Right forelimb (tissue), 1 donor: ENCODE measurements around the gene TAMALIN.
"Not testable (repeated sequence)": the region's sequence is repeated elsewhere in the genome, so short reads cannot be mapped to it uniquely, and the experiment has no call there.

ENCODE experiments used
- DNase-seq: peaks from one replicate; pipeline ENCODE4 v3.0.0-alpha.2; 2018

Gene TAMALIN

GRCh38 chr12:52006726-52007157 lies at the start of gene TAMALIN:
Gene TAMALIN (plus strand): TSS chr12:52006946. CDS start chr12:52007020, 74 bp downstream.
- peak; percentile 88 for DNase-seq

DNA sequence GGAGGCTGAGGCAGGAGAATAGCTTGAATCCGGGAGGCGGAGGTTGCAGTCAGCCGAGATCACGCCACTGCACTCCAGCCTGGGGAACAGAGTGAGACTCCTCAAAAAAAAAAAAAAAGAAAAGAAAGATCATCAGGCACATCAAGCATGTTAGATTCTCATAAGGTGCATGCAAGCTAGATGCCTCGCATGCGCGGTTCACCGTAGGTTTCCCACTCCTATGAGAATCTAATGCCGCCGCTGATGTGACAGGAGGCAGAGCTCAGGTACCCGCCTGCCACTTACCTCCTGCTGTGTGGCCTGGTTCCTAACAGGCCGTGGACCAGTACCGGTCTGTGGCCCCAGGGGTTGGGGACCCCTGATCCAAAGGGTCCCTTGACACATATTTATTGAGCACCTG lies 48.2 kb upstream of the TAMALIN start:
- DNase-seq, result no peak

DNA sequence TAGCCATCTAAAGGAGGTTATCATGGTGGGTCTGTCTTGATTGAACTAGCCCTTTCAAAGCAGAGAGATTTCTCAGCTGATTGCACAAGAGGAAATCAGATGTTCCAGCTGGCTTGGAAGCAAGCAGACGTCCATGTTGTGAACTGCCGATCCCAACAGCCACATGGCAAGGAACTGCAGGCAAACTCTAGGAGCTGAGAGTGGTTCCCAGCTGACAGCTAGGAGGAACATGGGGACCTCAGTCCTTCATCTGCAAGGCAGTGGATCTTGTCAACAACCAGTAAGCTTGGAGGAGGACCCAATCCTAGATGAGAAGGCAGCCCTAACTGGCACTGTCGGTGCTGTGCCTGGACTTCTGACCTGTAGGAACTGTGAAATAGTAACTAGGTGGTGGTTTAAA lies 47.5 kb upstream of the TAMALIN start:
- no peak for DNase-seq

- no peak for DNase-seq
These were observed 46.8 kb upstream of the TAMALIN start for GRCh38 chr12:51959921-51960320.

- DNase-seq, result no peak
These were observed 46.3 kb upstream of the TAMALIN start for GRCh38 chr12:51960488-51960887.

GRCh38 chr12:51960890-51961289 lies 45.9 kb upstream of the TAMALIN start:
- no peak for DNase-seq

DNA sequence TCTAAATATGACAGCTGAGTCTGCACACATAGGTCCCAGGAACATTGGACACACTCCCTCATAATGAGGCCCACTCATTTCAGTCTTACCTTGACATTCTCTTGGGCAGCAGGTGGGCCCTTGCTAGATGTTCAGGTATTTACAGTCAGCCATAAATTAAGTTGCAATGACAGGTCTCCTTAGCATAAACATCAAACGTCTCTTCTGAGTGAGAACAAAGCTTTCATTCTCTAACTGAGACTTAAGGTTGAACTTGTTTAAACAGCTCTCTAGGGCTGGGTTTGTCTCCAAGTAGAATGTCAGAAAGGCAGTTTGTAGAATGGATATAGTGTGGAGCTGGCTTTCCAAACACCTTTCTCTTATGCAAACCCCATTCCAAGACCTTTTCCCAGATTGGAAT lies 44.9 kb upstream of the TAMALIN start:
- DNase-seq, result no peak

DNA sequence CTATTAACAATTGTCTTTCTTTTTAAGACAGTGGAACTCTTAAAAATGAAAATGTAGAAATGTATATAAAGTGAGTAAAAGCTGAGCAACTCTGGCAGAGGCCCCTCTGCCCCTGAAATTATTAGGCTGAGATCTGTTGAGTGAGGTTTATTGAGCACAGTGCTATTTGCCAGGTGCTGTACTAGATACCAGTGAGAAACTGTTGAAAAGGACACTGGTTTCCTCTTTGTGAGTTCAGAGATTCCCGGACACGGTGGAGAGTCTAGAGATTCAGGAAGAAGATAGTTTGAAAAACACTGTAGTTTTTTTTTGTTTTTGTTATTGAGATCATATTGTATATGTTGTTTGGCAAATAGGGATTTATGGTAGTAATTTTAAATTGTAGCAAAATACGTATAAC lies 44.0 kb upstream of the TAMALIN start:
- no peak for DNase-seq

- no peak for DNase-seq
These were observed 43.3 kb upstream of the TAMALIN start for GRCh38 chr12:51963477-51963876.

- DNase-seq, result no peak
These were observed 37.1 kb upstream of the TAMALIN start for GRCh38 chr12:51969643-51970042.

- no peak for DNase-seq
These were observed 35.7 kb upstream of the TAMALIN start for GRCh38 chr12:51970904-51971646.

DNA sequence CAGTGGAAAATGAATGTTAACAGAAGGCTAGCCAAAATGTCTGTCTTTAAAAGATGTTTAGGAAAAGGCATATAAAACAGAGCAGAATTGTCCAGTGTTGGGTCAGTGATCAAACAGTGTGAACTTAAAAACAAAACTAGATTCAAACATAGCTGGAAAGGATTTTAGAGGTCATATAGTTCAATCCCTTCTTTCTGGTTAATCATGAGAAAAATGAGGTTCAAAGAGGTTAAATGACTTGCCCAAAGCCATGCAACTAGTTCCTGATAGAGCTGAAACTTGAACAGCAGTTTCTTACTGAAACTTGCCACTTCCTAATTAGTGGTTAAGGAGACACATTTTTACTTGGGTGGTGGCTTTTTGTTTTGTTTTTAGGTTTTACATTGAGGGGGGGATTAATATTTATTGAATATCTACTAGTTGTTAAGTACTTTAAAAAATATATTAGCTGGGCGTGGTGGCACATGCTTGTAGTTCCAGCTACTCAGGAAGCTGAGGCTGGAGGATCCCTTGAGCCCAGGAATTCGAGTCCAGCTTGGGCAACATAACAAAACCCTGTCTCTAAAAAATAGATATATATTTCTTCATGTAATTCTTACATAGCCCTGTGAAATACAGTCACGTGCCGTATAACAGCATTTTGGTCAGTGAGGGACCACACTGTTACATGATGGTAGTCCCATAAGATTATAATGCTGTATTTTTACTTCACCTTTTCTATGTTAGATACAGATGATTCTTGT lies 34.9 kb upstream of the TAMALIN start:
- no peak for DNase-seq

DNA sequence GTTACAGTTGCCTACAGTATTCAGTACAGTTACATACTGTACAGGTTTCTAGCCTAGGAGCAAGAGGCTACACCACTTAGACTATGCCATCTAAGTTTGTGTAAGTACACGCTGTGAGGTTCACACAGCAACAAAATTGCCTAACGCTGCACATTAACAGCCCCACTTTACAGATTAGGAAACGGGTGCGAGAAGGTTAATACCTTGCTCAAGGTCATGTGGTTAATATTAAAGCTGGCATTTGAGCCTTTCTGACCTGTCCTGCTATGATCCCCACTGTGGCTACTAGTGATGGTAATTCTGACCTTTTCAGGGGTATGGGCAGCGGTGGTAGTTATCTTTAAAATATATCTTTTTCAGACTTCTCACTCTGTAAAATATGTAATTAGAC lies 34.3 kb upstream of the TAMALIN start:
- no peak for DNase-seq

DNA sequence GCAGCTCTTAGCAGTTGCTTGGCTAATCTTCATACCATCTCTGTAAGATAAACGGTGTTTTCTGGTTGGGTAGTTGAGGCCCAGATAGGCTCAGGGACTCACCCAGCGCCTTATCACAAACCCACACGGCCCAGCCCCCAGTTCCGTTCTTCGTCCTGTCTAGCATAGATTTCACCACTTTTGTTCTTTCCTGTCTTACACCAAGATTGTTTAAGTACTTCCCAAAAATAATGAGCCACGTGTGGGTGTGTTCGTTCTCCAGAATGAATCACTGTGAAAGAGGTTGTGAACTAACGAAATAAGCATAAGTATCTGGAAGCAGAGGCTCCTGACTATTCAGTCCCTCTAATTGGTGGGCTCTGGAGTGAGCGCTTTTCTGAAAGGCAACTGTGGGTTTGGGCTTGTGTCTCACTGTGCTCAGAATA lies 33.9 kb upstream of the TAMALIN start:
- DNase-seq, result no peak

DNA sequence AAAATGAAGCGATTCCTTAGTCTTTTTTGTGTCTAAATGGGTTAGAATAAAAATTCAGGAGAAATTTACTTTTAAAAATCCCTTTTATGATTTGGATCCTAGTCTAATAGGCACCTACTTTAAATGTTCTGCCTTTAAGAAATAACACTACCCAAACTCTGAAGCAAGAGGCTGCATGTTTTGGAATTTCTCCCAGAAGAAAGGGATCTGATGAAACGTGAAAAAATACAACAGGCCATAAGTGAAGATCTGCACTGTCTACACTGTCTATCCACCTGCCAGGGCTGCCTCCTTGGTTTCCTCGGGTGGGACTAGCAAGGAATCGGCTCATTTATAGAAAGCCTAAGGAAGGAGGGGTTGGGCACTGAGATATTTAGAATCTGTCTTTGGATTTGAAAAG lies 33.2 kb upstream of the TAMALIN start:
- no peak for DNase-seq

- no peak for DNase-seq
These were observed 32.1 kb upstream of the TAMALIN start for GRCh38 chr12:51974646-51975045.

DNA sequence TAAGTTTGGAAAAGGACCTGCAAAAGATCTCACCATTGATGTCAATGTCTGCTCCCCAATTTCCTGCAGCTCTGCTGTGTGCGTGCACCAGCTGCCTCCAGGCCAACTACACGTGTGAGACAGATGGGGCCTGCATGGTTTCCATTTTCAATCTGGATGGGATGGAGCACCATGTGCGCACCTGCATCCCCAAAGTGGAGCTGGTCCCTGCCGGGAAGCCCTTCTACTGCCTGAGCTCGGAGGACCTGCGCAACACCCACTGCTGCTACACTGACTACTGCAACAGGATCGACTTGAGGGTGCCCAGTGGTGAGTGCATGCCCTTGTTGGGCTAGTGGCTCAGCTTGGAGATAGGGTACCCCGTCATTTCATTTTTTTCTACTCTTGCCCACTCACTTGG lies 31.6 kb upstream of the TAMALIN start:
- DNase-seq, result no peak

GRCh38 chr12:51976376-51977160 lies 30.2 kb upstream of the TAMALIN start:
- no peak for DNase-seq

DNA sequence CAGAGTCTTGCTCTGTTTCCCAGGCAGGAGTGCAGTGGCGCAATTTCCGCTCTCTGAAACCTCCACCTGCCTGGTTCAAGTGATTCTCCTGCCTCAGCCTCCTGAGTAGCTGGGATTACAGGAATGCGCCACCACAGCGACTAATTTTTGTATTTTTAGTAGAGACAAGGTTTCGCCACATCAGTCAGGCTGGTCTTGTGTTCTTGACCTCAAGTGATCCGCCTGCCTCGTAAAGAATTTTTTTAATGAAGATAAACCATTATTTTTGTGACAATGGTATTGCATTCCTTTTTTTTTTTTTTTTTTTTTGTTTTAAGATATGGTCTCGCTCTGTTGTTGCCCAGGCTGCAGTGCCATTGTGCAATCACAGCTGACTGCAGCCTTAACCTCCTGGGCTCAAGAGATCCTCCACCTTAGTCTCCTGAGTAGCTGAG lies 29.4 kb upstream of the TAMALIN start:
- DNase-seq, result no peak

GRCh38 chr12:51979306-51979705 lies 27.4 kb upstream of the TAMALIN start:
- not testable (repeated sequence) for DNase-seq

DNA sequence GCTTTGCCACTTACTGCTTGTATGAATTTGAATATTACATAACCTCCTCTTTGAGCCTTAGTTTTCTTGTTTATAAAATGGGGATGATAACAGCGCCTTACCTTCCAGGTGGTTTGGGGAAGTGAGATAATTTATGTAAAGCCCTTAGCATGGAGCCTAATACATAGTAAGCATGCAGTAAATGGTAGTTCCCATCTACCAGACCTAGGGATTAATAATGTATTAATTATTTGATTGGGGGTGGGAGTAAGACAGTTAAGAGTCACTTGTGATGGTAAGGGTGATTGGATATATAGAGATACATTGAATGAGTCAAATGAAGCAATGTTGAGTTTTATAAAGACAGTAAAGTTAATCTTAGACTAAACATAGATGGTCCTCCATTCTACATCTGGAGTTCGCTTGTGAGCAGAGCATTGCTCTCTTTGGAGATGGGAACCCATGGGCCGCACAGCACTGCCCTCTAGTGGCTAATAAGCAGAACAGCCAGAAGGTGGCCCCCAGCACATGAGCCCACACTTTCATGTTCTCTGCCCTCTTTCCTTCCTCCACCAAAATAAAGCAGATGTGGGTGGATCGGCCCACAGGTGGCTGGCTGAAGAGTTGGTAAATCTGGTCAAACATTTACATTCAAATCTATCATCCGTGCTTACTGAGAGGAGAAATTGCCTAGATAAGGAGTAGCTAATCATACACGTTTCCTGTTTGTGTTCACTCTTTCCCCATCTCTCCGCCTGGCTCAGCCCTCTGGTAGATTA lies 26.5 kb upstream of the TAMALIN start:
- peak; percentile 72 for DNase-seq

- no peak for DNase-seq
These were observed 26.0 kb upstream of the TAMALIN start for GRCh38 chr12:51980809-51981127.

GRCh38 chr12:51984657-51985056 lies 22.1 kb upstream of the TAMALIN start:
- DNase-seq, result no peak
